Astrocyte (in vitro differentiated cells and primary cell): ENCODE results near the gene ZNF79.

ENCODE experiments used
- CTCF ChIP-seq: IDR thresholded peaks from 2 replicates; pipeline ENCODE4 v1.5.1; 2011; ENCODE audit warnings: low read depth, mild to moderate bottlenecking, inconsistent platforms, low read length, moderate library complexity; ENCODE audit not compliant: insufficient read depth
- EZH2 ChIP-seq: IDR thresholded peaks from 2 replicates; pipeline ENCODE4 v1.6.1; 2012; ENCODE audit warnings: mild to moderate bottlenecking, low read length, inconsistent platforms; ENCODE audit not compliant: insufficient read depth

- TF ChIP-seq CTCF (no peak), EZH2 (no peak)
These were observed 27.4 kb downstream of the ZNF79 start for GRCh38 chr9:127451608-127451857.
